GM18520 (cell line): ENCODE data around the gene ZDHHC13.

Source experiments
- ATAC-seq: cut with Tn5 transposase; IDR thresholded peaks from one replicate; pipeline ENCODE4 v1.9.1; 2021; ENCODE audit not compliant: unreplicated experiment

The ZDHHC13 gene

GRCh38 chr11:19116971-19117759 lies at the start of gene ZDHHC13:
Gene ZDHHC13 (plus strand): TSS chr11:19117168. CDS start chr11:19117250, 82 bp downstream.
- peak; percentile 97 for ATAC-seq

- ATAC-seq, result peak; percentile 86
Observed at GRCh38 chr11:19071255-19071654, 45.7 kb upstream of the ZDHHC13 start.

GRCh38 chr11:19072464-19072863 lies 44.5 kb upstream of the ZDHHC13 start:
- ATAC-seq, result no peak

GRCh38 chr11:19073454-19074415 lies 43.2 kb upstream of the ZDHHC13 start:
- no peak for ATAC-seq

GRCh38 chr11:19075636-19076035 lies 41.3 kb upstream of the ZDHHC13 start:
- ATAC-seq, result no peak

GRCh38 chr11:19076744-19077589 lies 40.0 kb upstream of the ZDHHC13 start:
- no peak for ATAC-seq

GRCh38 chr11:19077965-19078364 lies 39.0 kb upstream of the ZDHHC13 start:
- no peak for ATAC-seq

GRCh38 chr11:19079643-19080440 lies 37.1 kb upstream of the ZDHHC13 start:
- ATAC-seq, result no peak

GRCh38 chr11:19080579-19080993 lies 36.4 kb upstream of the ZDHHC13 start:
- no peak for ATAC-seq

GRCh38 chr11:19083166-19083565 lies 33.8 kb upstream of the ZDHHC13 start:
- ATAC-seq, result no peak

- ATAC-seq, result no peak
Observed at GRCh38 chr11:19084661-19085315, 32.2 kb upstream of the ZDHHC13 start.

- no peak for ATAC-seq
Observed at GRCh38 chr11:19087658-19088057, 29.3 kb upstream of the ZDHHC13 start.

- ATAC-seq, result no peak
Observed at GRCh38 chr11:19088791-19089190, 28.2 kb upstream of the ZDHHC13 start.

- no peak for ATAC-seq
Observed at GRCh38 chr11:19089421-19089820, 27.5 kb upstream of the ZDHHC13 start.

- ATAC-seq, result no peak
Observed at GRCh38 chr11:19091366-19091765, 25.6 kb upstream of the ZDHHC13 start.

- ATAC-seq, result no peak
Observed at GRCh38 chr11:19092342-19092741, 24.6 kb upstream of the ZDHHC13 start.

GRCh38 chr11:19092850-19093249 lies 24.1 kb upstream of the ZDHHC13 start:
- ATAC-seq, result no peak

GRCh38 chr11:19093976-19094375 lies 23.0 kb upstream of the ZDHHC13 start:
- no peak for ATAC-seq

GRCh38 chr11:19094859-19095258 lies 22.1 kb upstream of the ZDHHC13 start:
- ATAC-seq, result no peak

GRCh38 chr11:19099093-19099492 lies 17.9 kb upstream of the ZDHHC13 start:
- no peak for ATAC-seq
